Skeletal muscle tissue (tissue), 4 donors: ENCODE data around the gene NPR3. TPM values are rescaled to one million over a fixed set of nuclear protein-coding genes. Genes with fewer than 3 reads are reported as not detected.

ENCODE experiments used
- H3K27ac ChIP-seq: one replicate; pipeline ENCODE4 v1.7.0; 2013; ENCODE audit warnings: mild to moderate bottlenecking, low read depth, low read length, inconsistent platforms
- H3K27me3 ChIP-seq, 3 donors: one replicate each; pipeline ENCODE4 v1.7.0; 2013; ENCODE audit warnings: low read length in 3 of 3; ENCODE audit not compliant: control insufficient read depth in 3 of 3, insufficient read depth in 3 of 3
- H3K36me3 ChIP-seq, 3 donors: one replicate each; pipeline ENCODE4 v1.7.0; 2013; ENCODE audit warnings: low read length in 3 of 3; ENCODE audit not compliant: control insufficient read depth in 3 of 3, insufficient read depth in 3 of 3
- H3K4me1 ChIP-seq, 3 donors: one replicate each; pipeline ENCODE4 v1.7.0; 2013; ENCODE audit warnings: low read length in 3 of 3, mild to moderate bottlenecking in 3 of 3; ENCODE audit not compliant: control insufficient read depth in 3 of 3, insufficient read depth in 3 of 3
- H3K4me3 ChIP-seq, 3 donors: one replicate each; pipeline ENCODE4 v1.7.0; 2013; ENCODE audit warnings: low read length in 3 of 3
- H3K9ac ChIP-seq, 3 donors: one replicate each; pipeline ENCODE4 v1.7.0; 2013; ENCODE audit warnings: low read length in 3 of 3, mild to moderate bottlenecking in 3 of 3, moderate library complexity in 2 of 3, low read depth in 1 of 3
- H3K9me3 ChIP-seq, 3 donors: one replicate each; pipeline ENCODE4 v1.7.0; 2013; ENCODE audit warnings: low read length in 3 of 3; ENCODE audit not compliant: control insufficient read depth in 3 of 3
- total RNA-seq: library from RNA; depleted of rRNA; stranded (reverse); fragments of >200 nt; gene quantifications from one replicate; pipeline ENCODE4 v1.2.3, GENCODE V29; 2014
- donor health status: Osteomylitis.

NPR3 gene
- total RNA-seq: 9.9 TPM

GRCh38 chr5:32710550-32711361 is at the start of gene NPR3:
NPR3 (plus strand) TSS chr5:32711321; CDS start chr5:32711777, 456 bp downstream.
- Histone ChIP-seq H3K27me3 (peaks cover 30 to 42% (median 40%) of the 10 kb centered on the region in 3 donors), H3K4me1 (peaks cover 25 to 32% (median 28%) of the 10 kb centered on the region in 3 donors), H3K9me3 (no peaks in the 10 kb centered on the region), H3K36me3 (no peaks in the 10 kb centered on the region), H3K4me3 (peak within 1 kb of the TSS; percentile 81 to 87 (median 83)), H3K27ac (no peak within 1 kb of the TSS), H3K9ac (peak within 1 kb of the TSS; percentile 38 to 76 (median 65))

- Histone ChIP-seq H3K36me3 (no peaks in the 10 kb centered on the region), H3K4me3 (no peak overlapping the region)
Observed at GRCh38 chr5:32664523-32664922, 46.6 kb upstream of the NPR3 start.

GRCh38 chr5:32668552-32668951 is 42.6 kb upstream of the NPR3 start:
- no peak overlapping the region for H3K9ac ChIP-seq
- H3K36me3 ChIP-seq: no peaks in the 10 kb centered on the region
- no peak overlapping the region for H3K4me3 ChIP-seq
- no peaks in the 10 kb centered on the region for H3K27me3 ChIP-seq
- no peaks in the 10 kb centered on the region for H3K4me1 ChIP-seq
- H3K9me3 ChIP-seq: peaks cover 2 to 3% (median 2%) of the 10 kb centered on the region in 3 donors
- H3K27ac ChIP-seq: no peak overlapping the region

More at GRCh38 chr5:32664523-32664922, 46.6 kb upstream of the NPR3 start:
- no peaks in the 10 kb centered on the region for H3K27me3 ChIP-seq
- H3K4me1 ChIP-seq: no peaks in the 10 kb centered on the region
- H3K9ac ChIP-seq: no peak overlapping the region
- H3K9me3 ChIP-seq: peaks cover 0 to 2% (median 0%) of the 10 kb centered on the region in 3 donors
- H3K27ac ChIP-seq: no peak overlapping the region

GRCh38 chr5:32673272-32673671 is 37.8 kb upstream of the NPR3 start:
- Histone ChIP-seq H3K36me3 (no peaks in the 10 kb centered on the region), H3K27ac (no peak overlapping the region), H3K9ac (no peak overlapping the region), H3K4me3 (no peak overlapping the region), H3K27me3 (no peaks in the 10 kb centered on the region), H3K4me1 (no peaks in the 10 kb centered on the region), H3K9me3 (peaks cover 0 to 3% (median 2%) of the 10 kb centered on the region in 3 donors)

GRCh38 chr5:32677023-32677422 is 34.1 kb upstream of the NPR3 start:
- peaks cover 0 to 5% (median 2%) of the 10 kb centered on the region in 3 donors for H3K9me3 ChIP-seq
- no peaks in the 10 kb centered on the region for H3K36me3 ChIP-seq
- H3K27ac ChIP-seq: no peak overlapping the region
- H3K9ac ChIP-seq: no peak overlapping the region
- H3K4me3 ChIP-seq: no peak overlapping the region
- H3K27me3 ChIP-seq: no peaks in the 10 kb centered on the region
- H3K4me1 ChIP-seq: no peaks in the 10 kb centered on the region

GRCh38 chr5:32678472-32678871 is 32.6 kb upstream of the NPR3 start:
- Histone ChIP-seq H3K27ac (no peak overlapping the region), H3K27me3 (no peaks in the 10 kb centered on the region), H3K4me3 (no peak overlapping the region), H3K36me3 (no peaks in the 10 kb centered on the region), H3K9me3 (peaks cover 0 to 2% (median under 1%) of the 10 kb centered on the region in 3 donors), H3K9ac (no peak overlapping the region), H3K4me1 (no peaks in the 10 kb centered on the region)

GRCh38 chr5:32679218-32679617 is 31.9 kb upstream of the NPR3 start:
- Histone ChIP-seq H3K27ac (no peak overlapping the region), H3K36me3 (no peaks in the 10 kb centered on the region), H3K4me1 (no peaks in the 10 kb centered on the region), H3K4me3 (no peak overlapping the region), H3K27me3 (no peaks in the 10 kb centered on the region), H3K9ac (no peak overlapping the region), H3K9me3 (peaks cover 0 to 5% (median 2%) of the 10 kb centered on the region in 3 donors)

- H3K9ac ChIP-seq: no peak overlapping the region
- peaks cover 0 to 5% (median 2%) of the 10 kb centered on the region in 3 donors for H3K9me3 ChIP-seq
- H3K27ac ChIP-seq: no peak overlapping the region
- no peaks in the 10 kb centered on the region for H3K36me3 ChIP-seq
- H3K4me3 ChIP-seq: no peak overlapping the region
- H3K4me1 ChIP-seq: no peaks in the 10 kb centered on the region
- no peaks in the 10 kb centered on the region for H3K27me3 ChIP-seq
Observed at GRCh38 chr5:32680183-32680582, 30.9 kb upstream of the NPR3 start.

- Histone ChIP-seq H3K4me1 (peaks cover 0 to 5% (median 3%) of the 10 kb centered on the region in 3 donors), H3K9ac (no peak overlapping the region), H3K4me3 (no peak overlapping the region), H3K27me3 (no peaks in the 10 kb centered on the region), H3K9me3 (peaks cover 0 to 5% (median 2%) of the 10 kb centered on the region in 3 donors), H3K36me3 (no peaks in the 10 kb centered on the region), H3K27ac (no peak overlapping the region)
Observed at GRCh38 chr5:32683125-32683524, 28.0 kb upstream of the NPR3 start.

- peaks cover 0 to 5% (median 3%) of the 10 kb centered on the region in 3 donors for H3K4me1 ChIP-seq
- no peaks in the 10 kb centered on the region for H3K36me3 ChIP-seq
- H3K27ac ChIP-seq: no peak overlapping the region
Observed at GRCh38 chr5:32684260-32684659, 26.9 kb upstream of the NPR3 start.

More at GRCh38 chr5:32684260-32684659, 26.9 kb upstream of the NPR3 start:
- no peak overlapping the region for H3K4me3 ChIP-seq
- H3K9me3 ChIP-seq: peaks cover 2 to 5% (median 2%) of the 10 kb centered on the region in 3 donors
- H3K9ac ChIP-seq: no peak overlapping the region
- no peaks in the 10 kb centered on the region for H3K27me3 ChIP-seq
